Neutrophil (primary cell): ENCODE results near the gene TAF9.

Source experiments
- H3K27ac ChIP-seq: fragments of 200-600 bp; sonication (generic); 2 replicates; pipeline ENCODE4 v1.5.1; 2016; ENCODE audit warnings: mild to moderate bottlenecking, moderate library complexity
- H3K27me3 ChIP-seq: fragments of 200-600 bp; sonication (generic); 2 replicates; pipeline ENCODE4 v1.6.0; 2016; ENCODE audit warnings: mild to moderate bottlenecking
- H3K36me3 ChIP-seq: fragments of 200-600 bp; sonication (generic); 2 replicates; pipeline ENCODE4 v1.5.1; 2017
- H3K4me1 ChIP-seq, 2 experiments: fragments of 200-600 bp in 1 of 2; sonication (generic) in 1 of 2; 1 replicate in 1 of 2; 2 replicates in 1 of 2; pipeline versions ENCODE4 v1.5.1 to v1.6.1; 2013 to 2016; ENCODE audit warnings: low read depth in 1 of 2, low read length in 1 of 2, mild to moderate bottlenecking in 1 of 2, moderate library complexity in 1 of 2; ENCODE audit not compliant: control insufficient read depth in 1 of 2, insufficient read depth in 1 of 2
- H3K4me3 ChIP-seq, 2 experiments: fragments of 200-600 bp in 1 of 2; sonication (generic) in 1 of 2; 1 replicate in 1 of 2; 2 replicates in 1 of 2; pipeline ENCODE4 v1.5.1; 2013 to 2016; ENCODE audit warnings: low read depth in 1 of 2, low read length in 1 of 2, mild to moderate bottlenecking in 1 of 2, moderate library complexity in 1 of 2
- H3K9me3 ChIP-seq: fragments of 200-600 bp; sonication (generic); 2 replicates; pipeline ENCODE4 v1.5.1; 2016
- TF ChIP-seq, protein P1 (sequence below): fragments of 200-600 bp; sonication (generic); IDR thresholded peaks from 2 replicates; pipeline ENCODE4 v1.5.1; 2016; ENCODE audit warnings: antibody characterized with exemption

The TAF9 gene

DNA sequence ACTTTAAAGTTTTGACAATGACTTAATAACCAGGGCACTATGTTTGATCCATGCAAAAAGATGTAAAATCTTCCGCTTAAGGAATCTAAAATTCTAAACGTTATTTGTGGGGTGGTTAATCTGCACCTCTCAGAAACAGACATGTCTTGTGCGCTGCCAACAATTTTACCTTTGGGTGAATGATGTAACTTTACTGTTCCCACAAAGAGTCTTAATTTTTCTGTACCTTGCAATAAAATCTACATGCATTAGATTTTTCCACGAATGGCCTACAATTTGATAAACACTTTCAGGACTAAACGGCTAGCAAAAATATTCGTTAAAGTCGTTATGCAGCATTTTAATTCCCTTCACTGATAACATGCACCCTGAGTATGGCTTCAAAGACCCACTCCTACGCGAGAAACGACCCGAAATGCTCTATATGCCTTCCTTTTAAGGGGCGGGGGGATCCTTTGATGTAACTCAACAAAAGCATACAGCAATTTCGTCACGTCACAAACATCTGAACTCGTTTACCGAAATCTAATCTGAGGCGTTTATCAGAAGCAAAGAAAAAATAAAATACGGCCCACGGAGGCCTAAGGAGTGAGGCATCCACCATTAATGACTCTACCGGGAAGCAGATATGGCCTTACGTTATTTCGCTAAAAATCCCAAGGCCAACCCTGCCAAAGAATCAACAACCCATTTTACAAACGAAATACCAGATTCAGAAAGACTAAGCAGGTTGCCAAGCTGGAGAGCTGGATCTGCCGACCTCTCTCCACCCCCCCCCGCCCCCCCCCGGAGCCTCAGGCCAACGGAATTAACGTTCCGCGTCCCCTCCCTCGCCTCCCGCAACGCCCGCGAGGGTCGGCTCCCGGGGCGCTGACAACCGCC lies 621 bp downstream of the TAF9 start:
- Histone ChIP-seq H3K9me3 (no peaks in the 10 kb centered on the region), H3K36me3 (peaks cover 19% of the 10 kb centered on the region), H3K27ac (peak overlapping the region; percentile 99), H3K4me1 (peaks cover 23 to 24% of the 10 kb centered on the region in 2 experiments), H3K4me3 (peak overlapping the region; percentile 86 to 98), H3K27me3 (no peaks in the 10 kb centered on the region)
- TF ChIP-seq, protein P1, sequence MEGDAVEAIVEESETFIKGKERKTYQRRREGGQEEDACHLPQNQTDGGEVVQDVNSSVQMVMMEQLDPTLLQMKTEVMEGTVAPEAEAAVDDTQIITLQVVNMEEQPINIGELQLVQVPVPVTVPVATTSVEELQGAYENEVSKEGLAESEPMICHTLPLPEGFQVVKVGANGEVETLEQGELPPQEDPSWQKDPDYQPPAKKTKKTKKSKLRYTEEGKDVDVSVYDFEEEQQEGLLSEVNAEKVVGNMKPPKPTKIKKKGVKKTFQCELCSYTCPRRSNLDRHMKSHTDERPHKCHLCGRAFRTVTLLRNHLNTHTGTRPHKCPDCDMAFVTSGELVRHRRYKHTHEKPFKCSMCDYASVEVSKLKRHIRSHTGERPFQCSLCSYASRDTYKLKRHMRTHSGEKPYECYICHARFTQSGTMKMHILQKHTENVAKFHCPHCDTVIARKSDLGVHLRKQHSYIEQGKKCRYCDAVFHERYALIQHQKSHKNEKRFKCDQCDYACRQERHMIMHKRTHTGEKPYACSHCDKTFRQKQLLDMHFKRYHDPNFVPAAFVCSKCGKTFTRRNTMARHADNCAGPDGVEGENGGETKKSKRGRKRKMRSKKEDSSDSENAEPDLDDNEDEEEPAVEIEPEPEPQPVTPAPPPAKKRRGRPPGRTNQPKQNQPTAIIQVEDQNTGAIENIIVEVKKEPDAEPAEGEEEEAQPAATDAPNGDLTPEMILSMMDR: no peak

DNA sequence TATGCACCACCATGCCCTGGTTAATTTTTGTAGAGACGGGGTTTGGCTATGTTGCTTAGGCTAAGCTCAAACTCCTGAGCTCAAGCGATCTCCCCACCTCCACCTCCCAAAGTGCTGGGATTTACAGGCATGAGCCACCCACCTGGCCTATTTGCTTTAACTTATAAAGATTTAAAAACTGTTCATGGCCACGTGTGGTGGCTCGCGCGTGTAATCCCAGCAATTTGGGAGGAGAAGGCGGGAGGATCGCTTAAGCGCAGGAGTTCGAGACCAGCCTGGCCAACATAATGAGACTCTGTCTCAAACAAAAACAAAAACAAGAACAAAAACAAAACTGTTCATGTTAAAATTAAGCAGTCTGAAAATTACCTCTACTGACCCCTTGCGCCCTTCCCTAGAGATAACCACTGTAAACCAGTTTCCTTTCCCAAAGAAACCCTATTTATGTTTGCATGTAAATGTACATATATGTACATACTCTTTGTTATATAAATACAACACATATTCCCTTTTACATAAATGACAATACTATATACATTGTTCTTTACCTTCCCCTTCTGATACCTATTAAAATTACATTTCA lies 1.5 kb downstream of the TAF9 start:
- Histone ChIP-seq H3K4me1 (peaks cover 23 to 24% of the 10 kb centered on the region in 2 experiments), H3K9me3 (no peaks in the 10 kb centered on the region), H3K27me3 (no peaks in the 10 kb centered on the region)

DNA sequence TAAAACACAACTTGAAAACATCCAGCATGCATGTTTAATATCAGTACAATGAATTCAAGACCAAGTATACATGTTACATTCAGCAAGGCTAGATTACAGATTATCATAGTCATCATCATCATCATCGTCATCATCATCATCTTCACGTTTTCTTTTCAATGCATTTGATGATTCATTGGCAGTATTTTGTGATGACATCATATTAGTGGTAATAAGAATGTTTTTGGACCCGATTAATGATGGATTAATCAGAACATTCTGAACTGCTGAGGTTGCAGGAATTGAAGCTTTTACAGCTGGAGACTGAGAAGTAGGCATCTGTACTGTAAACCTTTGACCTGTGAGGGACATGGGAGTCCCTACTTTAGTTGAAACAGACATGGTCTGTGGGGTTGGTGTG lies 4.5 kb downstream of the TAF9 start:
- Histone ChIP-seq H3K4me3 (no peak overlapping the region), H3K9me3 (no peaks in the 10 kb centered on the region), H3K27me3 (no peaks in the 10 kb centered on the region), H3K4me1 (peaks cover 11 to 13% of the 10 kb centered on the region in 2 experiments), H3K27ac (no peak overlapping the region), H3K36me3 (peaks cover 24% of the 10 kb centered on the region)
- TF ChIP-seq, protein P1: no peak

More for the DNA sequence above, 1.5 kb downstream of the TAF9 start:
- Histone ChIP-seq H3K27ac (peak overlapping the region; percentile 99), H3K4me3 (no peak overlapping the region), H3K36me3 (peaks cover 24% of the 10 kb centered on the region)
- TF ChIP-seq, protein P1: no peak

DNA sequence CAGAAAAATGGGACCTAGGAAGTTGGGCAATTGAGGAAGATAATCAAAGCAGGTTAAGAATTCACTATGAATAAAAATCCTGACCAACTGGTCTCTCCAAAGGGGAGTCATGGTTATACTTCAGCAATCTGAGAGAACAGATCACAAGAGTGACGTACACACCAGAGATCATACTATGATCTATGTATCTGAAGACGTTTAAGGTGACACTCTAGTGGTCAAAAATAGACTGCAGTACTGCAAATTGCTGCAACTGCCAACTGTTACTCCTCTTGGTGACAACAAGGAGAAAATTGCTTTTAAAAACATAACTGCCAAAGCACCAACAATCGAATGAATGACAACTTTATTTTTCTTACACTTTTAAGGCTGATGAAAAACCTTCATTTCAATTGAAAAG lies 4.9 kb downstream of the TAF9 start:
- H3K36me3 ChIP-seq: peaks cover 24% of the 10 kb centered on the region
- H3K4me1 ChIP-seq: peaks cover 9 to 13% of the 10 kb centered on the region in 2 experiments
- no peaks in the 10 kb centered on the region for H3K27me3 ChIP-seq
- TF ChIP-seq, protein P1: no peak
- H3K9me3 ChIP-seq: no peaks in the 10 kb centered on the region
- no peak overlapping the region for H3K4me3 ChIP-seq
- H3K27ac ChIP-seq: no peak overlapping the region

DNA sequence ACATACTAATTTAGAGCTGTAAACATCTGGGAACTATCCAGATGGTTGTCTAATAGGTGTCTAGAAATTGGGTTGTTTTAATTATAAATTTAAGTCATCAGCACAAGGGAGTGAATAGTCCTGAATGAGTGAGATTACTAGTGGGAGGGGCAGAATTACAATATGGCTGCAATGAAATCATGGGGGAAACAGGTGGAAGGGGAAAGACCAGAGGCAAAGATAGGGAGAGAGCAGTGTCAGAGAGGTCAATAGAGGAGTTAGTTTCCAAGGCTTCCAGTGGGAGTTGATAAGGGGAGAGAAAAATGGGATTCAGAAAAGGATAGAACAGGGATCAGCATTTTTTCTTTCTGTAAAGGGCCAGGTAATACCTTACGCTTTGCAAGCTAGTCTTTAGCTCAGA lies 8.9 kb downstream of the TAF9 start:
- TF ChIP-seq, protein P1: no peak
- Histone ChIP-seq H3K9me3 (no peaks in the 10 kb centered on the region), H3K27me3 (no peaks in the 10 kb centered on the region), H3K27ac (no peak overlapping the region), H3K4me1 (no peaks in the 10 kb centered on the region), H3K4me3 (no peak overlapping the region), H3K36me3 (peaks cover 16% of the 10 kb centered on the region)
